Mucosa of descending colon (tissue), 3 donors: ENCODE data around the gene DCLK1. TPM values are rescaled to one million over a fixed set of nuclear protein-coding genes. Genes with fewer than 3 reads are reported as not detected.

Experiments used
- ATAC-seq: fragments of 200-7000 bp; cut with Tn5 transposase; one replicate; pipeline ENCODE4 v1.9.1; 2020; ENCODE audit warnings: mild to moderate bottlenecking, moderate library complexity
- DNase-seq, 3 donors: peaks; one replicate each; pipeline ENCODE4 v3.0.0-alpha.2; 2020
- H3K36me3 ChIP-seq: fragments of 200-600 bp; one replicate; pipeline ENCODE4 v1.8.0; 2021; ENCODE audit warnings: low read depth, mild to moderate bottlenecking
- H3K4me1 ChIP-seq: fragments of 200-600 bp; one replicate; pipeline ENCODE4 v1.8.0; 2021; ENCODE audit warnings: low read depth, mild to moderate bottlenecking
- H3K4me3 ChIP-seq: fragments of 200-600 bp; one replicate; pipeline ENCODE4 v1.8.0; 2021; ENCODE audit warnings: mild to moderate bottlenecking
- H3K9me3 ChIP-seq: fragments of 200-600 bp; one replicate; pipeline ENCODE4 v1.8.0; 2021; ENCODE audit warnings: mild to moderate bottlenecking
- CTCF ChIP-seq: fragments of 200-600 bp; IDR thresholded peaks from one replicate; pipeline ENCODE4 v1.8.0; 2022; ENCODE audit warnings: antibody characterized with exemption, mild to moderate bottlenecking
- intact Hi-C, 2 donors: fragments of 100-400 bp; cut with DNase I in 1 of 2; cut with micrococcal nuclease in 1 of 2; formaldehyde crosslinking; loops; one replicate each; pipeline versions ENCODE4 v1.11.0 to v1.11.1; 2022; cut with DNase I, micrococcal nuclease
- total RNA-seq, 3 donors: library from RNA; stranded (reverse); fragmentation: NEBNext Ultra II Directional in 2 of 3; extraction: Animal tissue kit (Norgen Biotek cat#: 25700) in 2 of 3; gene quantifications; one replicate each; pipeline versions ENCODE4 v1.2.1 to v1.2.4, GENCODE V29; 2021 to 2023
- donor health status: DM: no; HTN: no; CAD: no; lungs with moderate emphysema.
- donor health status: DM: no; HTN: no; CAD: no.
- donor health status: DM: no; HTN: yes; CAD: no.

Gene DCLK1
- total RNA-seq, 3 donors from 2014 or later, result 2.6 to 17.9 (median 12.7) TPM

GRCh38 chr13:36154567-36155291, 23.5 kb upstream of the DCLK1 start:
- TF ChIP-seq CTCF, result no peak
- no peaks in the 10 kb centered on the region for H3K36me3 ChIP-seq
- intact Hi-C loops, result no loop called here
- no peaks in the 10 kb centered on the region for H3K9me3 ChIP-seq
- H3K4me3 ChIP-seq, result no peak overlapping the region
- ATAC-seq (no peak), DNase-seq (no peak)
- no peaks in the 10 kb centered on the region for H3K4me1 ChIP-seq

- intact Hi-C loops, result no loop called here
- H3K4me3 ChIP-seq, result no peak overlapping the region
- ATAC-seq, result no peak
Observed at GRCh38 chr13:36151591-36151990, 20.4 kb upstream of the DCLK1 start.

DNA sequence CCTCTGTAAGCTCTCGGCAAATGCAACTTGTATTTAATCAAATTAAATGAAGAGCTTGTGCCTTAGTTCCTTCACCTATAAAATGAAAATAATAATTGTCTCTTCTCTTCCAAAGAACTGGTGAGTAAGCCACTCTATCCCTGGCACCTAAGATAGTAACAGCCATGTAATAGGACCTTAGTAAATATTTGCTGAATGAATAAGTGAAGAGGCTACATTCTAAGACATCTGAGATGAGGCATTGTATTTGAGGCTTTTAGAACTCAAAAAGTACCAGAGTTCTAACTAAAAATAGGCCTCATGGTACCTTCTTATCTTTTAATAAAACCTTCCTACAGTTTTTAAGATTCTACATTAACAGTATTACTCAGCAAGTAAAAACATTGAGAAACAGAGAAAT, 17.3 kb upstream of the DCLK1 start:
- no peaks in the 10 kb centered on the region for H3K4me1 ChIP-seq
- H3K36me3 ChIP-seq, result no peaks in the 10 kb centered on the region
- no peak for ATAC-seq
- DNase-seq, result no peak
- intact Hi-C loops, result no loop called here
- no peak for TF ChIP-seq CTCF
- H3K9me3 ChIP-seq, result no peaks in the 10 kb centered on the region
- H3K4me3 ChIP-seq, result no peak overlapping the region

More at GRCh38 chr13:36151591-36151990, 20.4 kb upstream of the DCLK1 start:
- no peak for DNase-seq
- Histone ChIP-seq H3K36me3 (no peaks in the 10 kb centered on the region), H3K4me1 (no peaks in the 10 kb centered on the region), H3K9me3 (no peaks in the 10 kb centered on the region)
- TF ChIP-seq CTCF, result no peak

- no peak for ATAC-seq
- TF ChIP-seq CTCF, result no peak
Observed at GRCh38 chr13:36147330-36147729, 16.1 kb upstream of the DCLK1 start.

DNA sequence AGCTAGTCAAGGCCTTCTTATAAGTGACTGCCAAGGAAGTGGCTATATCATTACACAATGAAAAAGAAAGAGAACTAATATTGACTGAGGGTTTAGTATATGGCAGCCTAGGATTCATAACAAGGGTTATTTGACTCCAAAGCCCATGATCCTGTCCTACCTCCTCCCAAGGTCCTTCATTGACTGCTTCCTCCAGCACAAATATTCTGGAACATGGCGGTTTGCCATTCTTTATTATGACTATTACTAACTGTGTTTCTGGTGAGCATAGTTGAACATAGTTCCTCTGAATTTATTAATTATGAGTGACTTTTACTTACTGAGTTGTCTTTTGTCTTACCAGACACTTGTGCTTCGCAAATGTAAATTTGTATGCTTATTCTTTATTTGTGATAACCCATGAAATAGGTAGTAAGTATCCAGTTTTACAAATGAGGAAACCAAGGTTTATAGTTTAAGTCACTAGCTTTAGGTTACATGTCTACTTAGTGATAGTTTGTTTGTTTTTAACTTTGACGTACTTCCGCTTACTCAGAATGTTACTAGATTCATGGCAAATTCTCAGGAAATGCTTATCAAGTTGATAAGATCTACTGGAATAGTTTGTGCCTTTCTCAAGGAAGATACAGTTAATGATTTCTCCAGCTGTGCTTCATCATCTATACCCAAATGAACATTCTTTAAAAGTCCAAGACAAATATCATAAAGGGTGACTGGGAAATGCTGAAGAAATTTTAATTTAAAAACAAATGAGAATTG, 15.5 kb upstream of the DCLK1 start:
- Histone ChIP-seq H3K4me3 (no peak overlapping the region), H3K36me3 (no peaks in the 10 kb centered on the region), H3K9me3 (no peaks in the 10 kb centered on the region), H3K4me1 (no peaks in the 10 kb centered on the region)
- no peak for DNase-seq
- ATAC-seq, result no peak
- TF ChIP-seq CTCF, result no peak
- intact Hi-C loops, result no loop called here

More at GRCh38 chr13:36147330-36147729, 16.1 kb upstream of the DCLK1 start:
- intact Hi-C loops, result no loop called here
- Histone ChIP-seq H3K4me3 (no peak overlapping the region), H3K9me3 (no peaks in the 10 kb centered on the region), H3K36me3 (no peaks in the 10 kb centered on the region), H3K4me1 (no peaks in the 10 kb centered on the region)
- no peak for DNase-seq
